ENCODE data around the gene TOX2. TPM values are rescaled to one million over a fixed set of nuclear protein-coding genes. Genes with fewer than 3 reads are reported as not detected.

The TOX2 gene
- total RNA-seq, 1 experiment from 2014 or later, result 117 TPM

- POLR2A ChIA-PET (ENCODE audit: low non-redundant PET), result interaction anchor here (0.6 kb wide), 1 partner anchor 23 kb away, joined by 3 read pairs; no protein-coding TSS in a partner anchor
- peaks cover 47% of the 10 kb centered on the region for H3K4me1 ChIP-seq (ENCODE audit: insufficient read depth, low read length, poor library complexity, severe bottlenecking)
- CTCF ChIA-PET, result no interaction called here
- no peak overlapping the region for H3K27ac ChIP-seq (ENCODE audit: low read depth, low read length, poor library complexity, severe bottlenecking)
- no peak for TF ChIP-seq EZH2 (IDR thresholded peaks at IDR 0.05; ENCODE audit: borderline replicate concordance, low read depth, low read length, poor library complexity, severe bottlenecking)
- intact Hi-C loops (cut with micrococcal nuclease; ENCODE audit: unreplicated experiment), result no loop called here
- DNase-seq (ENCODE audit: low spot score), result no peak
- no peaks in the 10 kb centered on the region for H3K36me3 ChIP-seq (ENCODE audit: insufficient read depth, low read length, poor library complexity, severe bottlenecking)
- no TSS peak for BruUV-seq (replicated peaks)
- H3K4me3 ChIP-seq (ENCODE audit: low read depth, low read length, poor library complexity, severe bottlenecking), result no peak overlapping the region
- H3K9me3 ChIP-seq (ENCODE audit: low read depth, low read length, poor library complexity, severe bottlenecking), result no peaks in the 10 kb centered on the region
- no peaks in the 10 kb centered on the region for H3K27me3 ChIP-seq (replicated peaks; ENCODE audit: insufficient read depth, low read depth, low read length, poor library complexity)
These were observed 101.1 kb downstream of the TOX2 start for GRCh38 chr20:44015733-44016103.

DNA sequence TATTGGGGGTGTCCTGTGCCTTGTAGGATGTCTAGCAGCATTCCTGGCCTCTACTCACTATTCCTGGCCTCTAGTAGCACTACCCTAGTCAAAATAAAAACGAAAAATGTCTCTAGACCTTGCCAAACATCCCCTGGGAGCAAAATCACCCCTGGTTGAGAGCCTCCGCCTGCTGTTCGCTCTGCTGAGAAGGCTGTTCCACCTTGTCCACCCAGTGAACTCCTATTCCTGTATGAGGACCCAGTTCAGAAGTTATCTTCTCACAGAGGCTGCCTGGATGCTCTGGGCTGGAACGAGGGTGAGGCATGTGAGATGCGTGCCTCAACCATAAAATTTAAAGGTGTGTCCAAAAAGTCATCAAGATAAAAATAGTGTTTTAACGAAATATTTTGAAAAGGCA, 101.9 kb downstream of the TOX2 start:
- DNase-seq (ENCODE audit: low spot score), result no peak
- Histone ChIP-seq H3K4me3 (ENCODE audit: low read depth, low read length, poor library complexity, severe bottlenecking) (no peak overlapping the region), H3K36me3 (ENCODE audit: insufficient read depth, low read length, poor library complexity, severe bottlenecking) (no peaks in the 10 kb centered on the region), H3K4me1 (ENCODE audit: insufficient read depth, low read length, poor library complexity, severe bottlenecking) (peaks cover 39% of the 10 kb centered on the region), H3K27ac (ENCODE audit: low read depth, low read length, poor library complexity, severe bottlenecking) (no peak overlapping the region), H3K9me3 (ENCODE audit: low read depth, low read length, poor library complexity, severe bottlenecking) (no peaks in the 10 kb centered on the region), H3K27me3 (replicated peaks; ENCODE audit: insufficient read depth, low read depth, low read length, poor library complexity) (no peaks in the 10 kb centered on the region)
- CTCF ChIA-PET, result no interaction called here
- POLR2A ChIA-PET (ENCODE audit: low non-redundant PET), result no interaction called here
- intact Hi-C loops (cut with micrococcal nuclease; ENCODE audit: unreplicated experiment), result no loop called here
- no peak for TF ChIP-seq EZH2 (IDR thresholded peaks at IDR 0.05; ENCODE audit: borderline replicate concordance, low read depth, low read length, poor library complexity, severe bottlenecking)
- TF ChIP-seq, protein P1, sequence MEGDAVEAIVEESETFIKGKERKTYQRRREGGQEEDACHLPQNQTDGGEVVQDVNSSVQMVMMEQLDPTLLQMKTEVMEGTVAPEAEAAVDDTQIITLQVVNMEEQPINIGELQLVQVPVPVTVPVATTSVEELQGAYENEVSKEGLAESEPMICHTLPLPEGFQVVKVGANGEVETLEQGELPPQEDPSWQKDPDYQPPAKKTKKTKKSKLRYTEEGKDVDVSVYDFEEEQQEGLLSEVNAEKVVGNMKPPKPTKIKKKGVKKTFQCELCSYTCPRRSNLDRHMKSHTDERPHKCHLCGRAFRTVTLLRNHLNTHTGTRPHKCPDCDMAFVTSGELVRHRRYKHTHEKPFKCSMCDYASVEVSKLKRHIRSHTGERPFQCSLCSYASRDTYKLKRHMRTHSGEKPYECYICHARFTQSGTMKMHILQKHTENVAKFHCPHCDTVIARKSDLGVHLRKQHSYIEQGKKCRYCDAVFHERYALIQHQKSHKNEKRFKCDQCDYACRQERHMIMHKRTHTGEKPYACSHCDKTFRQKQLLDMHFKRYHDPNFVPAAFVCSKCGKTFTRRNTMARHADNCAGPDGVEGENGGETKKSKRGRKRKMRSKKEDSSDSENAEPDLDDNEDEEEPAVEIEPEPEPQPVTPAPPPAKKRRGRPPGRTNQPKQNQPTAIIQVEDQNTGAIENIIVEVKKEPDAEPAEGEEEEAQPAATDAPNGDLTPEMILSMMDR (conservative IDR thresholded peaks at IDR 0.05; ENCODE audit: low read depth, low read length), result no peak
- no TSS peak for BruUV-seq (replicated peaks)

GRCh38 chr20:44017211-44017610, 102.6 kb downstream of the TOX2 start:
- intact Hi-C loops (cut with micrococcal nuclease; ENCODE audit: unreplicated experiment), result no loop called here
- Histone ChIP-seq H3K4me1 (ENCODE audit: insufficient read depth, low read length, poor library complexity, severe bottlenecking) (peaks cover 34% of the 10 kb centered on the region), H3K9me3 (ENCODE audit: low read depth, low read length, poor library complexity, severe bottlenecking) (no peaks in the 10 kb centered on the region), H3K27ac (ENCODE audit: low read depth, low read length, poor library complexity, severe bottlenecking) (no peak overlapping the region), H3K27me3 (replicated peaks; ENCODE audit: insufficient read depth, low read depth, low read length, poor library complexity) (no peaks in the 10 kb centered on the region), H3K4me3 (ENCODE audit: low read depth, low read length, poor library complexity, severe bottlenecking) (no peak overlapping the region), H3K36me3 (ENCODE audit: insufficient read depth, low read length, poor library complexity, severe bottlenecking) (no peaks in the 10 kb centered on the region)
- DNase-seq (ENCODE audit: low spot score), result no peak
- POLR2A ChIA-PET (ENCODE audit: low non-redundant PET), result interaction anchor here (0.5 kb wide), 1 partner anchor 12 kb away, joined by 3 read pairs; no protein-coding TSS in a partner anchor
- TF ChIP-seq, protein P1 (conservative IDR thresholded peaks at IDR 0.05; ENCODE audit: low read depth, low read length), result no peak
- no peak for TF ChIP-seq EZH2 (IDR thresholded peaks at IDR 0.05; ENCODE audit: borderline replicate concordance, low read depth, low read length, poor library complexity, severe bottlenecking)
- CTCF ChIA-PET, result no interaction called here
- BruUV-seq (replicated peaks), result no TSS peak

GRCh38 chr20:44017905-44018258, 103.2 kb downstream of the TOX2 start:
- no peak overlapping the region for H3K27ac ChIP-seq (ENCODE audit: low read depth, low read length, poor library complexity, severe bottlenecking)
- no peaks in the 10 kb centered on the region for H3K27me3 ChIP-seq (replicated peaks; ENCODE audit: insufficient read depth, low read depth, low read length, poor library complexity)
- DNase-seq (ENCODE audit: low spot score), result no peak
- TF ChIP-seq, protein P1 (conservative IDR thresholded peaks at IDR 0.05; ENCODE audit: low read depth, low read length), result no peak
- TF ChIP-seq EZH2 (IDR thresholded peaks at IDR 0.05; ENCODE audit: borderline replicate concordance, low read depth, low read length, poor library complexity, severe bottlenecking), result no peak
- CTCF ChIA-PET, result no interaction called here
- H3K4me1 ChIP-seq (ENCODE audit: insufficient read depth, low read length, poor library complexity, severe bottlenecking), result peaks cover 34% of the 10 kb centered on the region
- H3K36me3 ChIP-seq (ENCODE audit: insufficient read depth, low read length, poor library complexity, severe bottlenecking), result no peaks in the 10 kb centered on the region
- no peaks in the 10 kb centered on the region for H3K9me3 ChIP-seq (ENCODE audit: low read depth, low read length, poor library complexity, severe bottlenecking)
- BruUV-seq (replicated peaks), result no TSS peak
- POLR2A ChIA-PET (ENCODE audit: low non-redundant PET), result interaction anchor here (0.5 kb wide), 1 partner anchor 11 kb away, joined by 3 read pairs; no protein-coding TSS in a partner anchor
- intact Hi-C loops (cut with micrococcal nuclease; ENCODE audit: unreplicated experiment), result no loop called here
- H3K4me3 ChIP-seq (ENCODE audit: low read depth, low read length, poor library complexity, severe bottlenecking), result no peak overlapping the region

Data from A673 (cell line).